ENCODE measurements around the gene LONP1.

DNA sequence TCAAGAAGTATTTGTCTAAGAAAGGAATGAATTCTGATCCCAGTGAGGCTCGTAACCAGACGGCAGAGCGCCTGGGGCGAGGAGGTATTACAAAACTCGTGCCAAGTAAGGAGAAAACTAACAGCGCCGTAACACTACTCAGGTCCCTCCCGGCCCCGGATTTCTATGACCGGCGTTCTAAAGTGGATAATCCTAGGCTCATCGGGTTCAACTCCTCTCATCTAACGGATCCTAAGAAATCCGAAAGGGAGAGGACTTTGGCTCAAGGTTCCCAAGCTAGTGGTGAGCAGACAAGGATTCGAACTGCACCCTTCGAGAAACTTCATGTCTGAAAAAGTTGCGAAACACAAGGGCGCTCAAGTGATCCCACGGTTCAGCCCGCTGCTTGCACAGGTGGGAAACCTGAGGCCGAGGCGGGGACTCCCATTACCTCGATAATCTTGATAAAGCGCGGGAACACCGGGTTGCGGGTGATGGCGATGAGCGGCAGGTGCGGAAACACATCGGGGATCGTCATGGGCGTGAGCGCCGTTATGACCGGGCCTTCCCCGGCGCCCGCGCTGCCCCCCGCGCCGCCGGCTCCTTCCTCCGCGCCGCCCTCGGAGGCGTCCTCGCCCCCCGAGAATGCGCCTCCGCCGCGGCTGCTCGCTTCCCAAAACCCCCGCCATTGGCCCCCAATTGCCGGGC is 529 bp downstream of the LONP1 start:
- no peak for TF ChIP-seq CTCF (IDR thresholded peaks at IDR 0.05; ENCODE audit: borderline replicate concordance, extremely low read depth, low read length, poor library complexity, severe bottlenecking)
- TF ChIP-seq EZH2 (IDR thresholded peaks at IDR 0.05; ENCODE audit: borderline replicate concordance, low read depth, low read length, severe bottlenecking) = no peak
